Fibroblast of skin of left biceps (primary cell): Measurements from ENCODE around the gene RBM33.

Experiments used
- DNase-seq, 2 experiments: peaks; one replicate each; pipeline ENCODE4 v3.0.0-alpha.2; 2013; ENCODE audit warnings: low read depth in 2 of 2

RBM33 gene

GRCh38 chr7:155820246-155820645, 175.8 kb downstream of the RBM33 start:
- no peak for DNase-seq

- no peak for DNase-seq
Observed at GRCh38 chr7:155820788-155821187, 176.3 kb downstream of the RBM33 start.

GRCh38 chr7:155821851-155822250, 177.4 kb downstream of the RBM33 start:
- no peak for DNase-seq

GRCh38 chr7:155824227-155824886, 179.9 kb downstream of the RBM33 start:
- no peak for DNase-seq

- no peak for DNase-seq
Observed at GRCh38 chr7:155825336-155825735, 180.9 kb downstream of the RBM33 start.

- DNase-seq = no peak
Observed at GRCh38 chr7:155829796-155830470, 185.5 kb downstream of the RBM33 start.
